K562 (cell line): ENCODE results near the gene HCFC1R1. TPM values are rescaled to one million over a fixed set of nuclear protein-coding genes. Genes with fewer than 3 reads are reported as not detected.

Experiments
- ATAC-seq: fragments of 200-7000 bp; cut with Tn5 transposase; 3 replicates; pipeline ENCODE4 v1.9.1; 2020; ENCODE audit warnings: moderate library complexity
- BruUV-seq: library from RNA; stranded (reverse); fragments of 400-500 nt; replicated peaks from 2 replicates; lab custom pipeline; 2021; lab: Mats Ljungman, UMichigan
- CTCF ChIA-PET: fragments of 300-600 bp; formaldehyde crosslinking; extraction: SDS; loops from one replicate; lab custom pipeline; 2021; ENCODE audit warnings: low intra/inter-chr PET ratio; lab: Yijun Ruan, JAX
- POLR2A ChIA-PET: fragments of 300-600, 350-650 bp; sonication (Branson Sonifier 250); formaldehyde crosslinking; extraction: SDS; loops from one replicate; lab custom pipeline; 2021; ENCODE audit warnings: antibody characterized with exemption, inconsistent platforms; lab: Yijun Ruan, JAX
- DNase-seq, 4 experiments: peaks; one replicate each; pipeline versions ENCODE4 v3.0.0 to v3.0.0-alpha.2; 2011 to 2018; ENCODE audit warnings: low spot score in 3 of 4, mixed read lengths in 3 of 4; ENCODE audit errors: extremely low read depth in 1 of 4
- FAIRE-seq: peaks from 2 replicates; lab custom pipeline; 2011; peaks lifted over from hg19 to GRCh38; lab: Jason Lieb, UNC
- H2AFZ ChIP-seq: 2 replicates; pipeline ENCODE4 v1.6.0; 2011; ENCODE audit warnings: low read depth, low read length, control low read depth, inconsistent platforms
- H3K27ac ChIP-seq: fragments of 200-600 bp; 3 replicates; pipeline ENCODE4 v1.8.0; 2011; ENCODE audit warnings: low read depth, mild to moderate bottlenecking, control low read depth, inconsistent platforms, low read length, moderate library complexity, mixed read lengths; ENCODE audit errors: extremely low read depth
- H3K27me3 ChIP-seq, 2 experiments: fragments of 300-600 bp in 1 of 2; 2 replicates in 1 of 2; 3 replicates in 1 of 2; pipeline versions ENCODE4 v1.6.0 to v1.8.0; 2011; ENCODE audit warnings: inconsistent platforms in 2 of 2, low read length in 2 of 2, mild to moderate bottlenecking in 1 of 2, mixed read lengths in 1 of 2, moderate library complexity in 1 of 2; ENCODE audit not compliant: control insufficient read depth in 2 of 2, insufficient read depth in 2 of 2
- H3K36me3 ChIP-seq: fragments of 300-600 bp; 3 replicates; pipeline ENCODE4 v1.8.0; 2011; ENCODE audit warnings: mild to moderate bottlenecking, low read length, inconsistent platforms; ENCODE audit not compliant: control insufficient read depth, insufficient read depth
- H3K4me1 ChIP-seq, 2 experiments: fragments of 200-600 bp in 1 of 2; replicated peaks in 1 of 2; 2 replicates in 1 of 2; 3 replicates in 1 of 2; pipeline versions ENCODE4 v1.5.1 to v1.8.0; 2011; ENCODE audit warnings: inconsistent platforms in 2 of 2, low read length in 2 of 2, mild to moderate bottlenecking in 1 of 2, mixed read lengths in 1 of 2, moderate library complexity in 1 of 2; ENCODE audit not compliant: control insufficient read depth in 2 of 2, insufficient read depth in 2 of 2
- H3K4me2 ChIP-seq: 2 replicates; pipeline ENCODE4 v1.6.1; 2011; ENCODE audit warnings: low read length, control low read depth, inconsistent platforms, mixed read lengths; ENCODE audit not compliant: insufficient read depth
- H3K4me3 ChIP-seq: fragments of 200-600 bp; sonication (generic), shearing (Covaris generic); 2 replicates; pipeline ENCODE4 v1.5.1; 2016; ENCODE audit warnings: control low read depth, inconsistent platforms
- H3K79me2 ChIP-seq: fragments of 200-600 bp; 3 replicates; pipeline ENCODE4 v1.8.0; 2011; ENCODE audit warnings: low read length, inconsistent platforms; ENCODE audit not compliant: control insufficient read depth, insufficient read depth
- H3K9ac ChIP-seq, 2 experiments: 2 replicates each; pipeline versions ENCODE4 v1.6.0 to v1.6.1; 2011; ENCODE audit warnings: low read depth in 2 of 2, low read length in 2 of 2, control low read depth in 1 of 2, inconsistent platforms in 1 of 2, mild to moderate bottlenecking in 1 of 2, mixed read lengths in 1 of 2; ENCODE audit not compliant: insufficient read depth in 1 of 2
- H3K9me1 ChIP-seq: one replicate; pipeline ENCODE4 v1.6.0; 2011; ENCODE audit warnings: inconsistent platforms, mild to moderate bottlenecking, low read length, moderate library complexity; ENCODE audit not compliant: control insufficient read depth, insufficient read depth
- H3K9me3 ChIP-seq: replicated peaks from 2 replicates; pipeline ENCODE4 v1.5.1; 2011; ENCODE audit warnings: low read depth, low read length, inconsistent platforms; ENCODE audit not compliant: control insufficient read depth, insufficient read depth
- H4K20me1 ChIP-seq: replicated peaks from 2 replicates; pipeline ENCODE4 v1.6.1; 2011; ENCODE audit warnings: low read length, inconsistent platforms, mixed read lengths; ENCODE audit not compliant: control insufficient read depth, insufficient read depth
- CBX3 ChIP-seq, 2 experiments: IDR thresholded peaks; 1 replicate in 1 of 2; 2 replicates in 1 of 2; pipeline ENCODE4 v1.6.1; 2012; ENCODE audit warnings: inconsistent platforms in 2 of 2, low read length in 2 of 2, borderline replicate concordance in 1 of 2, control low read depth in 1 of 2
- FIP1L1 ChIP-seq: fragments of 200-400 bp; formaldehyde crosslinking; IDR thresholded peaks from 2 replicates; pipeline ENCODE4 v1.6.1; 2018; ENCODE audit warnings: mild to moderate bottlenecking, low read depth, low read length; ENCODE audit not compliant: poor library complexity, severe bottlenecking
- GTF2A2 ChIP-seq: IDR thresholded peaks from 2 replicates; pipeline ENCODE4 v1.6.1; 2016; ENCODE audit warnings: mild to moderate bottlenecking, missing genetic modification characterization, missing compliant biosample characterization
- HDAC3 ChIP-seq: fragments of 450-650 bp; IDR thresholded peaks from 2 replicates; pipeline ENCODE4 v1.6.1; 2018; ENCODE audit warnings: borderline replicate concordance, mild to moderate bottlenecking, moderate library complexity; ENCODE audit not compliant: partially characterized antibody
- L3MBTL2 ChIP-seq: fragments of 450-650 bp; IDR thresholded peaks from 2 replicates; pipeline ENCODE4 v1.6.1; 2016; ENCODE audit warnings: mild to moderate bottlenecking, moderate library complexity
- MITF ChIP-seq: IDR thresholded peaks from 2 replicates; pipeline ENCODE4 v1.6.1; 2014; ENCODE audit warnings: antibody characterized with exemption
- NEUROD1 ChIP-seq: fragments of 150-350 bp; IDR thresholded peaks from 2 replicates; pipeline ENCODE4 v1.6.1; 2014; ENCODE audit warnings: borderline replicate concordance, low read length, low read depth; ENCODE audit not compliant: partially characterized antibody
- SAFB2 ChIP-seq: fragments of 200-400 bp; formaldehyde crosslinking; IDR thresholded peaks from 2 replicates; pipeline ENCODE4 v1.6.1; 2018; ENCODE audit warnings: borderline replicate concordance, low read length, low read depth, moderate library complexity; ENCODE audit not compliant: severe bottlenecking
- TAF1 ChIP-seq: IDR thresholded peaks from 2 replicates; pipeline ENCODE4 v1.6.1; 2011; ENCODE audit warnings: mild to moderate bottlenecking, low read length, moderate library complexity; ENCODE audit not compliant: insufficient read depth, control insufficient read depth, severe bottlenecking; ENCODE audit errors: extremely low read depth
- THRAP3 ChIP-seq: fragments of 450-650 bp; IDR thresholded peaks from 2 replicates; pipeline ENCODE4 v1.6.1; 2016; ENCODE audit warnings: mild to moderate bottlenecking, inconsistent platforms, borderline replicate concordance
- ZBTB33 ChIP-seq: sonication (generic); formaldehyde crosslinking; IDR thresholded peaks from 2 replicates; pipeline ENCODE4 v1.8.1; 2023; ENCODE audit warnings: mild to moderate bottlenecking, missing genetic modification reagents
- ZNF140 ChIP-seq: fragments of 250-450 bp; sonication (Bioruptor Pico); IDR thresholded peaks from 2 replicates; pipeline ENCODE4 v1.8.0; 2021; ENCODE audit warnings: moderate library complexity, mild to moderate bottlenecking, inconsistent platforms
- ZNF217 ChIP-seq: sonication (generic); formaldehyde crosslinking; IDR thresholded peaks from 2 replicates; pipeline ENCODE4 v1.8.0; 2022; ENCODE audit warnings: mild to moderate bottlenecking, missing genetic modification reagents
- ZNF354B ChIP-seq: fragments of 250-450 bp; sonication (Bioruptor Pico); IDR thresholded peaks from 2 replicates; pipeline ENCODE4 v1.4.0; 2020
- ZNF445 ChIP-seq: fragments of 250-450 bp; sonication (Bioruptor Pico); IDR thresholded peaks from 2 replicates; pipeline ENCODE4 v1.4.0; 2020; ENCODE audit warnings: low read depth, mild to moderate bottlenecking, moderate library complexity
- WGBS: fragments of 100-300 bp; shearing (Covaris generic); methylation state at CpG from one replicate; pipeline ENCODE4 v1.1.6; 2016; ENCODE audit warnings: low coverage, mixed read lengths; ENCODE audit not compliant: insufficient coverage; ENCODE audit errors: missing lambda C conversion rate; 5-methylcytosine and 5-hydroxymethylcytosine counted together
- in situ Hi-C: fragments of 300-500 bp; cut with MboI; formaldehyde crosslinking; loops from 4 replicates; pipeline ENCODE4 v1.15.0; 2018; ENCODE audit warnings: inconsistent platforms, mixed read lengths
- intact Hi-C: fragments of 100-400 bp; cut with micrococcal nuclease; formaldehyde crosslinking; loops from 2 replicates; pipeline ENCODE4 v1.14.2; 2022
- polyA plus RNA-seq, 8 experiments: library from polyadenylated mRNA; depleted of rRNA in 4 of 8; stranded (reverse) in 5 of 8; unstranded in 3 of 8; fragments of >200 nt; fragmentation: Nextera tagmentation in 2 of 8; fragmentation: Illumina TruSeq in 1 of 8; extraction: Ambion mirVana in 2 of 8; extraction: Trizol in 1 of 8; gene quantifications; 2 replicates each; pipeline versions ENCODE4 v1.2.1 to v1.2.3, GENCODE V29; 2011 to 2014; ENCODE audit warnings: inconsistent platforms in 1 of 8, missing spikeins in 1 of 8
- total RNA-seq, 7 experiments: library from RNA; depleted of rRNA in 6 of 7; stranded (reverse); fragments of >200 nt in 6 of 7; fragmentation: Illumina TruSeq in 2 of 7; extraction: Trizol in 2 of 7; gene quantifications; 2 replicates each; pipeline versions ENCODE4 v1.2.1 to v1.2.3, GENCODE V29; 2011 to 2021; ENCODE audit warnings: low replicate concordance in 1 of 7

HCFC1R1 gene
- total and polyA plus RNA-seq, 9 of the 15 experiments (the other 6 are each of a cell fraction or from before 2014, with no cell fraction given): 2.2 to 29.0 (median 11.2) TPM

GRCh38 chr16:3019594-3020246 lies 4.0 kb downstream of the HCFC1R1 start (continued):
- TF ChIP-seq SAFB2 (no peak), ZNF354B (CRISPR knock-in tag) (no peak), CBX3 (IDR thresholded peaks at IDR 0.05; ENCODE audit: borderline replicate concordance in 1 of 2, low read length in 2 of 2) (no peak)

GRCh38 chr16:3017794-3018506 lies 5.8 kb downstream of the HCFC1R1 start, which contains the start of gene CLDN6:
Gene CLDN6 (minus strand): TSS chr16:3018183. CDS start chr16:3016021, 2,162 bp downstream.
- peaks cover 14% of the 10 kb centered on the region; the same call in 2 of the 3 replicates for H3K36me3 ChIP-seq
- H3K4me2 ChIP-seq: peak within 1 kb of the TSS; percentile 65
- no TSS peak for BruUV-seq
- H3K4me1 ChIP-seq: peaks cover 38 to 94% of the 10 kb centered on the region in 2 experiments
- H3K9ac ChIP-seq: peak within 1 kb of the TSS; percentile 39 to 83
- ATAC-seq: no peak
- POLR2A ChIA-PET: interaction anchor here (0.7 to 3.3 kb wide), 2 partner anchors 11 to 30 kb away, joined by 3 to 29 read pairs; no protein-coding TSS in a partner anchor
- H3K9me3 ChIP-seq: no peaks in the 10 kb centered on the region
- H3K9me1 ChIP-seq: peaks cover 6% of the 10 kb centered on the region
- no peak for FAIRE-seq
- H3K79me2 ChIP-seq: peaks cover 28% of the 10 kb centered on the region
- 25% methylated on average over 22 of the region's 52 CpGs for WGBS
- H3K27me3 ChIP-seq: no peaks in the 10 kb centered on the region
- CTCF ChIA-PET: no interaction called here
- DNase-seq: peak; percentile 60 to 70 (median 66)
- peaks cover 22% of the 10 kb centered on the region for H4K20me1 ChIP-seq
- H3K27ac ChIP-seq: peak within 1 kb of the TSS; percentile 53
- intact Hi-C loops: no loop called here
- no peak within 1 kb of the TSS for H3K4me3 ChIP-seq
- H2AFZ ChIP-seq: peak within 1 kb of the TSS; percentile 90
- in situ Hi-C loops: no loop called here
- TF ChIP-seq NEUROD1 (peak; percentile 32), THRAP3 (no peak), TAF1 (no peak), ZNF445 (no peak), MITF (no peak), ZBTB33 (CRISPR knock-in tag) (peak; percentile 94), GTF2A2 (no peak), HDAC3 (no peak), FIP1L1 (no peak), ZNF140 (no peak), L3MBTL2 (0 out of 2 replicates have a peak, but pooled peaks have one; percentile 14), ZNF217 (CRISPR knock-in tag) (no peak)
